Astrocyte (in vitro differentiated cells and primary cell): ENCODE measurements around the gene GNG12. TPM values are rescaled to one million over a fixed set of nuclear protein-coding genes. Genes with fewer than 3 reads are reported as not detected.
A peak's percentile ranks its signal among the peaks of the same experiment; 100 is the strongest.

Experiments
- DNase-seq: peaks from one replicate; pipeline ENCODE4 v3.0.0-alpha.2; 2010; ENCODE audit warnings: low read depth
- FAIRE-seq: peaks from 2 replicates; lab custom pipeline; 2011; peaks lifted over from hg19 to GRCh38; lab: Jason Lieb, UNC
- H2AFZ ChIP-seq: 2 replicates; pipeline ENCODE4 v1.6.0; 2012; ENCODE audit warnings: low read depth, low read length, inconsistent platforms
- H3K27ac ChIP-seq: 2 replicates; pipeline ENCODE4 v1.5.1; 2011; ENCODE audit warnings: low read depth, low read length, inconsistent platforms
- H3K27me3 ChIP-seq: 2 replicates; pipeline ENCODE4 v1.6.0; 2011; ENCODE audit warnings: low read length, inconsistent platforms; ENCODE audit not compliant: insufficient read depth
- H3K36me3 ChIP-seq: 2 replicates; pipeline ENCODE4 v1.5.1; 2011; ENCODE audit warnings: low read length, inconsistent platforms; ENCODE audit not compliant: insufficient read depth
- H3K4me1 ChIP-seq: 2 replicates; pipeline ENCODE4 v1.5.1; 2011; ENCODE audit warnings: low read length, inconsistent platforms; ENCODE audit not compliant: insufficient read depth
- H3K4me2 ChIP-seq: 2 replicates; pipeline ENCODE4 v1.6.0; 2012; ENCODE audit warnings: low read length, inconsistent platforms
- H3K4me3 ChIP-seq: 2 replicates; pipeline ENCODE4 v1.5.1; 2011; ENCODE audit warnings: low read depth, mild to moderate bottlenecking, low read length, inconsistent platforms; ENCODE audit not compliant: insufficient read depth
- H3K79me2 ChIP-seq: 2 replicates; pipeline ENCODE4 v1.6.0; 2012; ENCODE audit warnings: mild to moderate bottlenecking, low read length, inconsistent platforms; ENCODE audit not compliant: insufficient read depth
- H3K9ac ChIP-seq: 2 replicates; pipeline ENCODE4 v1.6.0; 2012; ENCODE audit warnings: mild to moderate bottlenecking, low read length, inconsistent platforms
- H3K9me3 ChIP-seq: 2 replicates; pipeline ENCODE4 v1.5.1; 2012; ENCODE audit warnings: low read depth, mild to moderate bottlenecking, low read length, inconsistent platforms; ENCODE audit not compliant: insufficient read depth
- H4K20me1 ChIP-seq: 2 replicates; pipeline ENCODE4 v1.6.0; 2012; ENCODE audit warnings: low read length, inconsistent platforms; ENCODE audit not compliant: insufficient read depth
- H3K27ac Mint-ChIP-seq: one replicate; pipeline ENCODE4 v1.8.0; 2021; ENCODE audit warnings: mild to moderate bottlenecking, mixed read lengths; ENCODE audit not compliant: unreplicated experiment
- H3K27me3 Mint-ChIP-seq: one replicate; pipeline ENCODE4 v1.8.0; 2021; ENCODE audit warnings: low read depth, mixed read lengths; ENCODE audit not compliant: unreplicated experiment
- H3K36me3 Mint-ChIP-seq: one replicate; pipeline ENCODE4 v1.8.0; 2021; ENCODE audit warnings: low read depth, mixed read lengths; ENCODE audit not compliant: unreplicated experiment
- H3K4me1 Mint-ChIP-seq: one replicate; pipeline ENCODE4 v1.8.0; 2021; ENCODE audit warnings: low read depth, mixed read lengths; ENCODE audit not compliant: unreplicated experiment
- H3K4me3 Mint-ChIP-seq: one replicate; pipeline ENCODE4 v1.8.0; 2021; ENCODE audit warnings: mild to moderate bottlenecking, moderate library complexity, mixed read lengths; ENCODE audit not compliant: unreplicated experiment
- H3K9me3 Mint-ChIP-seq: one replicate; pipeline ENCODE4 v1.8.0; 2021; ENCODE audit warnings: mild to moderate bottlenecking, mixed read lengths; ENCODE audit not compliant: unreplicated experiment
- EZH2 ChIP-seq: IDR thresholded peaks from 2 replicates; pipeline ENCODE4 v1.6.1; 2012; ENCODE audit warnings: mild to moderate bottlenecking, low read length, inconsistent platforms; ENCODE audit not compliant: insufficient read depth
- total RNA-seq: library from RNA; stranded (reverse); gene quantifications from 2 replicates; pipeline ENCODE4 v1.2.1, GENCODE V29; 2021
- TF ChIP-seq, protein P1 (sequence below): IDR thresholded peaks from 2 replicates; pipeline ENCODE4 v1.5.1; 2011; ENCODE audit warnings: low read depth, mild to moderate bottlenecking, inconsistent platforms, low read length, moderate library complexity; ENCODE audit not compliant: insufficient read depth

Gene GNG12
- total RNA-seq, 1 donor from 2014 or later = 101 TPM

DNA sequence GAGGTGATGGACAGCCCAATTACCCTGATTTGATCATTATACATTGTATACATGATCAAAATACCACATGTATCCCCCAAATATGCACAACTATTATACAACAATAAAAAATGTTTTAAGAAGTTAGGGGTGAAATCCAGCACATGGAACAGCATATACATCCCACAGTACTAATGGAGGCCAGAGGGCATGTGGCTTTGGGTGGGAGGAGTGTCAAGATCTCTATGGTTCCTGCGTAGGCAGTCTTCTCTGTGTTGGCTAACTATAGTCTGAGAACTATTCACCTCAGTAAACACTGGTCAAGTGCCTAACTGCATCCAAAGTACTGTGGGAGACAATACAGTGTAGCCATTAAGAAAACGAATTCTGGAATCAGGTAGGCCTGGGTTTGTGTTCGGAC is 74.2 kb downstream of the GNG12 start:
- no peak overlapping the region for H3K4me3 ChIP-seq
- H3K36me3 ChIP-seq = peaks cover 4% of the 10 kb centered on the region
- H3K9me3 Mint-ChIP-seq = no peaks in the 10 kb centered on the region
- no peak overlapping the region for H3K27ac Mint-ChIP-seq
- H3K27me3 ChIP-seq = no peaks in the 10 kb centered on the region
- peaks cover 19% of the 10 kb centered on the region for H3K4me1 ChIP-seq
- TF ChIP-seq, protein P1, sequence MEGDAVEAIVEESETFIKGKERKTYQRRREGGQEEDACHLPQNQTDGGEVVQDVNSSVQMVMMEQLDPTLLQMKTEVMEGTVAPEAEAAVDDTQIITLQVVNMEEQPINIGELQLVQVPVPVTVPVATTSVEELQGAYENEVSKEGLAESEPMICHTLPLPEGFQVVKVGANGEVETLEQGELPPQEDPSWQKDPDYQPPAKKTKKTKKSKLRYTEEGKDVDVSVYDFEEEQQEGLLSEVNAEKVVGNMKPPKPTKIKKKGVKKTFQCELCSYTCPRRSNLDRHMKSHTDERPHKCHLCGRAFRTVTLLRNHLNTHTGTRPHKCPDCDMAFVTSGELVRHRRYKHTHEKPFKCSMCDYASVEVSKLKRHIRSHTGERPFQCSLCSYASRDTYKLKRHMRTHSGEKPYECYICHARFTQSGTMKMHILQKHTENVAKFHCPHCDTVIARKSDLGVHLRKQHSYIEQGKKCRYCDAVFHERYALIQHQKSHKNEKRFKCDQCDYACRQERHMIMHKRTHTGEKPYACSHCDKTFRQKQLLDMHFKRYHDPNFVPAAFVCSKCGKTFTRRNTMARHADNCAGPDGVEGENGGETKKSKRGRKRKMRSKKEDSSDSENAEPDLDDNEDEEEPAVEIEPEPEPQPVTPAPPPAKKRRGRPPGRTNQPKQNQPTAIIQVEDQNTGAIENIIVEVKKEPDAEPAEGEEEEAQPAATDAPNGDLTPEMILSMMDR = no peak
- TF ChIP-seq EZH2 = no peak
- FAIRE-seq = no peak
- H3K4me1 Mint-ChIP-seq = peaks cover 36% of the 10 kb centered on the region
- no peak overlapping the region for H2AFZ ChIP-seq
- H3K79me2 ChIP-seq = peaks cover 90% of the 10 kb centered on the region
- H4K20me1 ChIP-seq = peaks cover 29% of the 10 kb centered on the region
- H3K4me2 ChIP-seq = peak overlapping the region; percentile 41
- H3K27ac ChIP-seq = peak overlapping the region; percentile 68
- no peaks in the 10 kb centered on the region for H3K27me3 Mint-ChIP-seq
- H3K36me3 Mint-ChIP-seq = peaks cover 6% of the 10 kb centered on the region
- no peak for DNase-seq
- H3K9me3 ChIP-seq = no peaks in the 10 kb centered on the region
- H3K9ac ChIP-seq = peak overlapping the region; percentile 47
- H3K4me3 Mint-ChIP-seq = no peak overlapping the region

DNA sequence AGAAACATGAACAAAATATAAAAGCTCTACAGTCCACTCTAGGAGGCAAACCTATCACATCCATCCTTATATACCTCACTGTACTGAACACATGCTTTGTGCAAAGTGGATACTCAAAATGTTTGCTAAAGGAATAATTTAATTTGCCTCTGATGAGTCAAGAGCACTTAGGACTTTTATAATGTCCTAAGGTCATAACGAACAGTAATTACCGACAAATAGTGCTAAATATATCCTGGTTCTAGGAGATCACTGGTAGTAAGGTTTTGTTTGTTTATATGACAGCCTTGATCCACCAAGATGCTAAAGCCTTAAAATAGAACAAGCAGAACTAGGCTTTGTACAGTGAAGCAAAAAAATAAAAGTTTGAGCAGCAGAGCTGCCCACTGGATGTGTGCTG is 77.6 kb downstream of the GNG12 start:
- H4K20me1 ChIP-seq = peaks cover 16% of the 10 kb centered on the region
- H3K4me2 ChIP-seq = no peak overlapping the region
- no peaks in the 10 kb centered on the region for H3K27me3 ChIP-seq
- H3K9me3 ChIP-seq = no peaks in the 10 kb centered on the region
- TF ChIP-seq EZH2 = no peak
- TF ChIP-seq, protein P1 = no peak
- Mint-ChIP-seq H3K4me1 (peaks cover 57% of the 10 kb centered on the region), H3K4me3 (no peak overlapping the region), H3K9me3 (no peaks in the 10 kb centered on the region), H3K36me3 (peaks cover 8% of the 10 kb centered on the region), H3K27me3 (no peaks in the 10 kb centered on the region), H3K27ac (no peak overlapping the region)
- H3K4me1 ChIP-seq = peaks cover 45% of the 10 kb centered on the region
- H3K27ac ChIP-seq = no peak overlapping the region
- H3K36me3 ChIP-seq = peaks cover 4% of the 10 kb centered on the region
- FAIRE-seq (no peak), DNase-seq (no peak)
- H3K4me3 ChIP-seq = no peak overlapping the region
- no peak overlapping the region for H2AFZ ChIP-seq
- peaks cover 90% of the 10 kb centered on the region for H3K79me2 ChIP-seq
- no peak overlapping the region for H3K9ac ChIP-seq

DNA sequence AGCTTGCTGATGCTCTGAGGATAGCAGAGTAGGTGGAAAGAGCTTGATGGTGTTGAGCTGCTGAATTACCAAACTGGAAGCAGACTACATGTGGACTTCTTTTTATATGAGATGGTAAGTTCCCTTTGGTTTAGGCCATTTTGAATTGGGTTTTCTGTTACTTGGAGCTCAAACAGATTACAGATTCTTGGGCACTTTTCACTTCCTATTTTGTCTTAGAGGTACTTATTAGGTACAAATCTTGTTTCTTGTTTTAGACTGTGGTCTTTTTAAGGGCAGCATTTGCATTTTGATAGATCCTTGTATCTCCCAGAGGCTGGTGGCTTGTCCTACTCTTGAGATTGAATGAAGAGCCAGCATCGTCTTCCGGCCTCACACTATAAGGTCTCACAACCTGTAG is 78.1 kb downstream of the GNG12 start:
- Histone ChIP-seq H3K4me1 (peaks cover 46% of the 10 kb centered on the region), H4K20me1 (peaks cover 13% of the 10 kb centered on the region), H3K4me2 (no peak overlapping the region), H3K9ac (no peak overlapping the region), H3K27me3 (no peaks in the 10 kb centered on the region), H3K9me3 (no peaks in the 10 kb centered on the region), H3K27ac (no peak overlapping the region), H3K4me3 (no peak overlapping the region), H3K36me3 (peaks cover 4% of the 10 kb centered on the region), H2AFZ (no peak overlapping the region), H3K79me2 (peaks cover 87% of the 10 kb centered on the region)
- no peak for FAIRE-seq
- Mint-ChIP-seq H3K4me1 (peaks cover 57% of the 10 kb centered on the region), H3K36me3 (peaks cover 8% of the 10 kb centered on the region), H3K27ac (no peak overlapping the region), H3K4me3 (no peak overlapping the region), H3K27me3 (no peaks in the 10 kb centered on the region), H3K9me3 (no peaks in the 10 kb centered on the region)
- TF ChIP-seq, protein P1 = no peak
- no peak for TF ChIP-seq EZH2
- DNase-seq = no peak
